MM.1S (cell line): Measurements from ENCODE around the gene SVEP1.

Source experiments
- CTCF ChIP-seq: fragments of 300-600 bp; sonication (generic); IDR thresholded peaks from 2 replicates; pipeline ENCODE4 v1.5.1; 2016; ENCODE audit warnings: antibody characterized with exemption, low read length, mixed read lengths
- EZH2 ChIP-seq: fragments of 300-600 bp; sonication (generic); optimal IDR thresholded peaks from 2 replicates; pipeline ENCODE3; 2017; ENCODE audit warnings: low read depth, mild to moderate bottlenecking, antibody characterized with exemption, low read length, mixed read lengths
- EZH2phosphoT487 ChIP-seq: fragments of 300-600 bp; sonication (generic); IDR thresholded peaks from 2 replicates; pipeline ENCODE4 v1.6.1; 2018; ENCODE audit warnings: antibody characterized with exemption, low read length

DNA sequence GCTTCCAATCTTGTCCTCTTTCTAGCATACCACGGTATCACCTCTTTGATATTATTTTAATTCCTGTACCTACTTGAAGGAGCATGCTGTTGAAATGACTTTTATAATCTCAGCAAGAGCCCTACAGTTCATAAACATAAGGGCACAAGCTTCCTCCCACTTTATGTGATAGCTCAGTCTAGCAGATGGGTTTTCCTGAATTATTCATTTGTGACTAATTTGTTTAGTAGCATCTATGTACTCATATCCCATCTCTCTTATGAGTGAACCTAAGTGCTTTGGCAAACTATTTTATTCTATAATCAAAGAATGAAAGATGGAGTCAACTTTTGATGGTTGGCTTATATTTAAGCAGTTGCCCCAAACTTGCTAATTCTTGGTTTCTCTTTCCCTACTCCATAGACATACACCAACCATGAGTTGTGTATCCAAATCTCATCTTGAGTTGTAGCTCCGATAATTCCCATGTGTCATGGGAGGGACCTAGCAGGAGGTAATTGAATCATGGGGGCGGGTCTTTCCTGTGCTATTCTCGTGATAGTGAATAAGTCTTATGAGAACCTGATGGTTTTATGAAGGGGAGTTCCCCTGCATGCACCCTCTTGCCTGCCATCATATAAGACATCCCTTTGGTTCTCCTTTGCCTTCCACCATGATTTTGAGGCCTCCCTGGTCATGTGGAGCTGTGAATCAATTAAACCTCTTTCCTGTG is 259.6 kb downstream of the SVEP1 start:
- no peak for TF ChIP-seq CTCF
- no peak for TF ChIP-seq EZH2
- TF ChIP-seq EZH2phosphoT487, result no peak
